ENCODE data around the gene BRPF1. TPM values are rescaled to one million over a fixed set of nuclear protein-coding genes. Genes with fewer than 3 reads are reported as not detected.

BRPF1 gene
- total RNA-seq, 1 donor from 2014 or later = 10.4 TPM

- DNase-seq (ENCODE audit: low spot score) = no peak
These were observed 1.2 kb downstream of the BRPF1 start for GRCh38 chr3:9732740-9733115.

- DNase-seq (ENCODE audit: low spot score) = no peak
These were observed 5.3 kb downstream of the BRPF1 start for GRCh38 chr3:9736831-9737230.

GRCh38 chr3:9739181-9739580 is 7.6 kb downstream of the BRPF1 start:
- DNase-seq (ENCODE audit: low spot score) = no peak

- no peak for DNase-seq (ENCODE audit: low spot score)
These were observed 11.0 kb downstream of the BRPF1 start for GRCh38 chr3:9742560-9742959.

- no peak for DNase-seq (ENCODE audit: low spot score)
These were observed 12.0 kb downstream of the BRPF1 start for GRCh38 chr3:9743548-9743947.

- DNase-seq (ENCODE audit: low spot score) = no peak
These were observed 12.6 kb downstream of the BRPF1 start for GRCh38 chr3:9744162-9744561.

- DNase-seq (ENCODE audit: low spot score) = no peak
These were observed 14.0 kb downstream of the BRPF1 start for GRCh38 chr3:9745521-9745920.

GRCh38 chr3:9746330-9746729 is 14.8 kb downstream of the BRPF1 start:
- peak; percentile 54 for DNase-seq (ENCODE audit: low spot score)

GRCh38 chr3:9747267-9747666 is 15.7 kb downstream of the BRPF1 start:
- no peak for DNase-seq (ENCODE audit: low spot score)

- DNase-seq (ENCODE audit: low spot score) = no peak
These were observed 16.5 kb downstream of the BRPF1 start for GRCh38 chr3:9748031-9748430.

GRCh38 chr3:9749296-9749644 is 17.7 kb downstream of the BRPF1 start:
- DNase-seq (ENCODE audit: low spot score) = no peak

GRCh38 chr3:9749645-9750555 is 18.4 kb downstream of the BRPF1 start, which contains the start of gene OGG1:
TSS of gene OGG1 (plus strand) at chr3:9749952. CDS start at chr3:9750287, 335 bp downstream.
- DNase-seq (ENCODE audit: low spot score) = peak; percentile 99

- no peak for DNase-seq (ENCODE audit: low spot score)
These were observed 19.2 kb downstream of the BRPF1 start for GRCh38 chr3:9750556-9751411.

GRCh38 chr3:9754678-9755077 is 23.1 kb downstream of the BRPF1 start:
- no peak for DNase-seq (ENCODE audit: low spot score)

GRCh38 chr3:9757427-9757826 is 25.9 kb downstream of the BRPF1 start:
- no peak for DNase-seq (ENCODE audit: low spot score)

GRCh38 chr3:9760779-9761505 is 29.4 kb downstream of the BRPF1 start:
- DNase-seq (ENCODE audit: low spot score) = no peak

- DNase-seq (ENCODE audit: low spot score) = no peak
These were observed 30.4 kb downstream of the BRPF1 start for GRCh38 chr3:9761919-9762318.

- DNase-seq (ENCODE audit: low spot score) = no peak
These were observed 31.3 kb downstream of the BRPF1 start for GRCh38 chr3:9762871-9763270.

GRCh38 chr3:9765865-9766264 is 34.3 kb downstream of the BRPF1 start:
- no peak for DNase-seq (ENCODE audit: low spot score)

GRCh38 chr3:9767418-9767817 is 35.9 kb downstream of the BRPF1 start:
- no peak for DNase-seq (ENCODE audit: low spot score)

GRCh38 chr3:9768141-9768775 is 36.7 kb downstream of the BRPF1 start:
- DNase-seq (ENCODE audit: low spot score) = no peak

Data from umbilical cord (tissue), 2 donors.